Smooth muscle cell of the pulmonary artery (primary cell): ENCODE results near the gene RPS28. TPM values are rescaled to one million over a fixed set of nuclear protein-coding genes. Genes with fewer than 3 reads are reported as not detected.

ENCODE experiments used
- total RNA-seq: library from RNA; depleted of rRNA; stranded (reverse); fragments of >200 nt; gene quantifications from 2 replicates; pipeline ENCODE4 v1.2.3, GENCODE V29; 2014

The RPS28 gene
- total RNA-seq, result 510 and 600 TPM in 2 replicates

DNA sequence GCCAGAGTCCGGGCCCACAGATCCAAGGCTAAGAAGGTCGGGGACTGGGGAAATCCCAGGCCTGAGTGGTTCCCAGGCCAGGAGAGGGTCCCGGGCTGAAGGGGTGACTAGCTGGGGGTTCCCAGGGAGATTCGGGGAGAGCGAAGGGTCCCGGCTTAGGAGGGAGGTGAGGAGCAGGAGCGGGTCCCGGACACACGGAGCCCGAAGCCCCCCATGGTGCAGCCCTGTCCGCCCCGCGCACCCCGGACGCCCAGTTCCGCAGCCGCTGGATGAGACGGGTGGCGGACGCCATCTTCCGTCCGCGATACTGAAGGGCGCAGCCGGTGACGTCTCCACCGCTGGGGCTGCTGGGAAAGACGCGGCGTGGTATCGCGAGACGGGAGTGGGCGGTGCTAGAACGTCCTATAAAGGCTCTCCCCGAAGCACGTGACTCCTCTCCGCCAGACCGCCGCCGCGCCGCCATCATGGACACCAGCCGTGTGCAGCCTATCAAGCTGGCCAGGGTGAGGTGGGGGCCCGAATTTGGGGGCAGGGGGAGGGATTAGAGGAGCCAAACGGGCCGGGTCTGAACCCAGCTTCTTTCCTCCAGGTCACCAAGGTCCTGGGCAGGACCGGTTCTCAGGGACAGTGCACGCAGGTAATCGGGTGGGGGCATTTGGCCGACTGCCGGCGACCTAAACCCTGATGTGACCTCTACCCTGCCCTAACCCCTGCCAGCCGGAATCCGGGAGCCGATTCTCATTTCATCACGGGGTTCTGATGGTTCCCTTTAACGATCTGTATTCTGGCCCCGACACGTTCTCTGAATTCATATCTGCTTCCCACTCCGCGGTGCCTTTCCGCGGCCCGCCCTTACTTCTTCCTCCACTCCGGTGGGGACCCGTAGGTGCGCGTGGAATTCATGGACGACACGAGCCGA, at the start of gene RPS28, which contains the start of gene NDUFA7:
Gene RPS28, plus strand, starts transcription at position 430 of the 919 bp plus-strand sequence. Its CDS starts 35 bp downstream, at position 465.
Gene NDUFA7, minus strand, starts transcription at position 309 of the 919 bp plus-strand sequence. Its CDS starts 17 bp downstream, at position 292.

DNA sequence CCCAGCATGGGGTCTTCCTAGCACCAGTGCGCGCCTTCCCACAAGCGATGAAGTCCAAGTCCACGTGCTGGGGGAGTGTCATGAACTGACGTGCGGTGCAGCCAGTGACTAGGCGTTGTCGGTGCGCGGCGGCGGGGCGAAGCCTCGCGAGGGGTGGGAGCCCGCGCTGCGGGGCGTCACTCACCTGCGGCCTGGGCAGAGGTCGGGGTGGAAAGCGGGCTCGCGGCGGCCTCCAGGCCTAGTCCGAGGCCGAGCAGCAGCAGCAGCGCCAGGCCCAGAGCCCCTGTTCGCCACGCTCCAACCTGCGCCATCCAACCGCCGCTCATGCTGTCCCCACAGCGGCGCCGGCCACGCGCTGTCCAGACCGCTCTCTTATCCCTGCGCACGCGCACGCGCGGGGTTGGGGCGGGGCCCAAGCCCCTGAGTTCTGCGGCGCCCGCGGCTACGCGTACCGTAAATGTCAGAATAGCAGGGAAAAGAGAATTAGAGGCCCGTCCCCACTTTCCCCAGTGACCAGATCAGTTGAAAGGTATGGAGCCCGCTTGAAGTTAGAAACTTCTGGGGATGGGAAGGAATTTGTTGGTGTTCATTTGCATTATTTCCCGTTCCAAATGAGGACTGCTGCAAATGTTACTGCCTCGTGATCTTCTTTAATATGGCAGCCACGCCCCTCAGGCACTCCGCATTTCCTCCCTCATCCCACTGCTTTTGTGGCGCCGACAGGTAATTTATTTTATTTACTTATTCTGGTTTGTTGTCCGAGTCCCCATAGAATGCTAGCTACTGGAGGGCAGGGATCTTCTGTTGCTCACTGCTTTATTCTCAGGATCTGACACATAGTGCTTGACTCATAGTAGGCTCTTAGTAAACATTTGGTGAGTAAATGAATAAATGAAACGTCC, 13.1 kb upstream of the RPS28 start, which contains the start of gene CD320:
Gene CD320, minus strand, starts transcription at position 394 of the 902 bp plus-strand sequence. Its CDS starts 68 bp downstream, at position 326.

DNA sequence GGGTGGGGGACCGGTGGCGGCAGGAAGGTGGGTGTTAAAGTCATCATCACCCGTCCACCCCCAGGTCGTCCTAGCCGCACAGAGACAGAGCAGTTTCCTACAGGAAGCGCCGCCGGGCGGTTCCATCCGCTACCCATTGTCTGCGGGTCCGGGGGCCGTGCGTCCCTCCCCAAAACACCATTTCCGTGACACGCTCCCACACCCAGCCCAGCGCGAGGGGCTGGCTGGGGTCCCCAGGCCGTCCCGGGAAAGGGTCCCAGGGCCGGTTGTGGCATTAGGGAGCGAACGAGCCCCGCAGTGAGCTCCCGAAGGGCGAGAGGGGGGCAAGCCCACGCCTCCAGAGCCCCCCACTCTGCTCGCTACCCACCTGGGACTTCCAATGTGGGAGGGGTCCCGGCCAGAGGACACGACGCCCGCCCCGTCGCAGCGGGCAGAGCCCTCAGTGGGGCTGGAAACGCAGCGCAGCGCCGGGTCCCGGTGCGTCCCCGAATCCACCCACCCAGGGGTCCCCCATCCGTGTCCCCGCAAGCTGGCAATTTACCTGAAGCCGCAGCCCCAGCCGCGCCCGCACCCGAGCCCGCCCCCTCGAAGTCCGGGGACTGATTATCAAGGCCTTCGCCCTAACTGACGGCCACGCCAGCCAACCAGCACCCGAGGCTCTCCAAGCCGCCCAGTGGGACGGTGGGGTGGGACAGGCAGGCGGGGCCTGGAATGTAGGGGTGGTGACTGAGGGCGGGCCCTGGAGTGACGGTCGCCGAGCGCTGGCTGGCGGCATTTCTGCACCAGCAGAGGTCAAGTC, 21.6 kb downstream of the RPS28 start, which contains the start of gene KANK3:
Gene KANK3, minus strand, starts transcription at position 579 of the 799 bp plus-strand sequence. CDS start 5,434 bp downstream, outside the sequence.

DNA sequence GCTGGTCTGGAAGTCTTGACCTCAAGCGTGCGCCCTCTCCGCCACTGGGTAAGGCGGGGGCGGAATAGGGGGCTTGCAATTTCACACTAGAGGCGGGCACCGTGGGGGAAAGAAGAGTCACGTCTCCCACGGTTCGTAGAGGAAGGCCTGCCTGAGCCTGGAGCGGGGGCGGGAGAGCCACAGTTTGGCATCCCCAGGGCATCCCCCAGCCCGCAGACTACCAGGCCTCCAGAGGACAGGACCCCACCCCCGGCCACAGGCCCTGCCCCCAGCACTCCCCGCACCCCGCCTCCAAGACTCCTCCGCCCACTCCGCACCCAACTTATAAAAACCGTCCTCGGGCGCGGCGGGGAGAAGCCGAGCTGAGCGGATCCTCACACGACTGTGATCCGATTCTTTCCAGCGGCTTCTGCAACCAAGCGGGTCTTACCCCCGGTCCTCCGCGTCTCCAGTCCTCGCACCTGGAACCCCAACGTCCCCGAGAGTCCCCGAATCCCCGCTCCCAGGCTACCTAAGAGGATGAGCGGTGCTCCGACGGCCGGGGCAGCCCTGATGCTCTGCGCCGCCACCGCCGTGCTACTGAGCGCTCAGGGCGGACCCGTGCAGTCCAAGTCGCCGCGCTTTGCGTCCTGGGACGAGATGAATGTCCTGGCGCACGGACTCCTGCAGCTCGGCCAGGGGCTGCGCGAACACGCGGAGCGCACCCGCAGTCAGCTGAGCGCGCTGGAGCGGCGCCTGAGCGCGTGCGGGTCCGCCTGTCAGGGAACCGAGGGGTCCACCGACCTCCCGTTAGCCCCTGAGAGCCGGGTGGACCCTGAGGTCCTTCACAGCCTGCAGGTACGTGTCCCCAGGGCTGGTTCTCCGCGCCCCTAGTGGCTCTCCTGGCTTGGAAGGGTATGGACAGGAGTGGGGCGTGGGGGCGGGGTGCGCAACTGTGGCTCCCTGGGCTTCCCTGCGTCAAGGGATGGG, 42.8 kb downstream of the RPS28 start, which contains the start of gene ANGPTL4:
Gene ANGPTL4, plus strand, starts transcription at position 353 of the 969 bp plus-strand sequence. Its CDS starts 167 bp downstream, at position 520.

Other genes starting within 250 kb of the RPS28 start
- not detected in 2 replicates for gene FBN3, start 171.9 kb upstream of the RPS28 start, total RNA-seq
- gene CERS4, start 112.1 kb upstream of the RPS28 start, total RNA-seq, result 4.7 and 18.8 TPM in 2 replicates
- gene CD320, start 13.1 kb upstream of the RPS28 start, total RNA-seq, result 34.2 and 51.4 TPM in 2 replicates
- gene NDUFA7, start 121 bp upstream of the RPS28 start, total RNA-seq, result 19.8 and 31.8 TPM in 2 replicates
- 0.17 and 0.26 TPM in 2 replicates for gene KANK3, start 21.8 kb downstream of the RPS28 start, total RNA-seq
- 32.2 and 45.7 TPM in 2 replicates for gene ANGPTL4, start 42.7 kb downstream of the RPS28 start, total RNA-seq
- gene RAB11B, start 68.9 kb downstream of the RPS28 start, total RNA-seq, result 107 and 131 TPM in 2 replicates
- 70.0 and 76.5 TPM in 2 replicates for gene MARCHF2, start 91.8 kb downstream of the RPS28 start, total RNA-seq
- 48.2 and 58.3 TPM in 2 replicates for gene HNRNPM, start 123.5 kb downstream of the RPS28 start, total RNA-seq
- 0.07 and 0.20 TPM in 2 replicates for gene PRAM1, start 181.1 kb downstream of the RPS28 start, total RNA-seq
- 6.1 and 7.5 TPM in 2 replicates for gene ZNF414, start 192.7 kb downstream of the RPS28 start, total RNA-seq